Nephron progenitor cell (in vitro differentiated cells): ENCODE data around the gene MLLT3.
A peak's percentile ranks its signal among the peaks of the same experiment; 100 is the strongest.

ENCODE experiments used
- DNase-seq: peaks from one replicate; pipeline ENCODE4 v3.0.0; 2021
- H3K27ac Mint-ChIP-seq: 2 replicates; pipeline ENCODE4 v1.8.0; 2021; ENCODE audit warnings: mild to moderate bottlenecking, moderate library complexity, mixed read lengths
- H3K27me3 Mint-ChIP-seq: 2 replicates; pipeline ENCODE4 v1.8.0; 2021; ENCODE audit warnings: mild to moderate bottlenecking, low read depth, mixed read lengths; ENCODE audit not compliant: poor library complexity
- H3K36me3 Mint-ChIP-seq: 2 replicates; pipeline ENCODE4 v1.8.0; 2021; ENCODE audit warnings: low read depth, mixed read lengths
- H3K4me1 Mint-ChIP-seq: 2 replicates; pipeline ENCODE4 v1.8.0; 2021; ENCODE audit warnings: mixed read lengths
- H3K4me3 Mint-ChIP-seq: 2 replicates; pipeline ENCODE4 v1.8.0; 2021; ENCODE audit warnings: mild to moderate bottlenecking, moderate library complexity, mixed read lengths
- H3K9me3 Mint-ChIP-seq: 2 replicates; pipeline ENCODE4 v1.8.0; 2021; ENCODE audit warnings: mild to moderate bottlenecking, moderate library complexity, mixed read lengths
- TF ChIP-seq, protein P1 (sequence below): fragments of 200-600 bp; sonication (generic); IDR thresholded peaks from 2 replicates; pipeline ENCODE4 v1.5.0; 2021; ENCODE audit warnings: antibody characterized with exemption

The MLLT3 gene

DNA sequence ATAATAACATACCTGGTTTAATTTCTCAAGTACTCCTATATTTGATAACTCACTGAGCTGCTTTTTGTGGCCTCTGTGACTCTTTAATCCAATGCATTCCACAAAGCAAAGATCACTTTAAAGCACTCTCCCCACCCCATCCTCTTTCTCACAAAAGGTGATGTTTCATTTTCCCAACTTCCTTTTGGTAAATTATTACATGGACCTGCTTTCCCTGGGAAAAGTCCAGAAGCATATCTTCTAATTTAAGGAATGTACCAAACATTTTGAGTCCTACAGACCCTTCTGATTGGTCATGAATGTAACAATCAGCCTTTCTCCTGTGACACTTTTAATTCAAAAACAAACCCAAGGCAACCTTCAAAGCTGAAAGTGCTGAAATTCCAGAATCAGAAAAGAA is 71.1 kb downstream of the MLLT3 start:
- Mint-ChIP-seq H3K27ac (peak overlapping the region; percentile 88), H3K36me3 (peaks cover 31% of the 10 kb centered on the region), H3K27me3 (no peaks in the 10 kb centered on the region), H3K4me3 (no peak overlapping the region), H3K4me1 (peaks cover 55% of the 10 kb centered on the region), H3K9me3 (no peaks in the 10 kb centered on the region)
- TF ChIP-seq, protein P1, sequence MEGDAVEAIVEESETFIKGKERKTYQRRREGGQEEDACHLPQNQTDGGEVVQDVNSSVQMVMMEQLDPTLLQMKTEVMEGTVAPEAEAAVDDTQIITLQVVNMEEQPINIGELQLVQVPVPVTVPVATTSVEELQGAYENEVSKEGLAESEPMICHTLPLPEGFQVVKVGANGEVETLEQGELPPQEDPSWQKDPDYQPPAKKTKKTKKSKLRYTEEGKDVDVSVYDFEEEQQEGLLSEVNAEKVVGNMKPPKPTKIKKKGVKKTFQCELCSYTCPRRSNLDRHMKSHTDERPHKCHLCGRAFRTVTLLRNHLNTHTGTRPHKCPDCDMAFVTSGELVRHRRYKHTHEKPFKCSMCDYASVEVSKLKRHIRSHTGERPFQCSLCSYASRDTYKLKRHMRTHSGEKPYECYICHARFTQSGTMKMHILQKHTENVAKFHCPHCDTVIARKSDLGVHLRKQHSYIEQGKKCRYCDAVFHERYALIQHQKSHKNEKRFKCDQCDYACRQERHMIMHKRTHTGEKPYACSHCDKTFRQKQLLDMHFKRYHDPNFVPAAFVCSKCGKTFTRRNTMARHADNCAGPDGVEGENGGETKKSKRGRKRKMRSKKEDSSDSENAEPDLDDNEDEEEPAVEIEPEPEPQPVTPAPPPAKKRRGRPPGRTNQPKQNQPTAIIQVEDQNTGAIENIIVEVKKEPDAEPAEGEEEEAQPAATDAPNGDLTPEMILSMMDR: no peak
- DNase-seq: no peak

DNA sequence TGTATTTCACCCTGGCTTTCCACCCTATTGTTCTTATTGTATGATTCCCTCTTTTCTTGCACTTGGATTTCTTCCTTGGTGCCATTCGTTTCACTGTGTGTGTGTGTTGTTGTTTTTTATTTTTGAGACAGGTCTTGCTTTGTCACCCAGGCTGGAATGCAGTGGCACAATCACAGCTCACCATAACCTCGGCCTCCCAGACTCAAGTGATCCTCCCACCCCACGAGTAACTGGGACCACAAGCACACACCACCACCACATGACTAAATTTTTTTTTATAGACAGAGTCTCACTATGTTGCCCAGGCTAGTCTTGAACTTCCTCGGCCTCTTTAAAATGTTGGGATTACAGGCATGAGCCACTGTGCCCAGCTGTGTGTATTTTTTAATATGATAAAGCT is 72.0 kb downstream of the MLLT3 start:
- Mint-ChIP-seq H3K9me3 (peaks cover 8% of the 10 kb centered on the region), H3K4me3 (no peak overlapping the region), H3K4me1 (peaks cover 51% of the 10 kb centered on the region), H3K27ac (peak overlapping the region; percentile 67), H3K27me3 (no peaks in the 10 kb centered on the region), H3K36me3 (peaks cover 40% of the 10 kb centered on the region)
- DNase-seq: no peak
- TF ChIP-seq, protein P1: no peak

DNA sequence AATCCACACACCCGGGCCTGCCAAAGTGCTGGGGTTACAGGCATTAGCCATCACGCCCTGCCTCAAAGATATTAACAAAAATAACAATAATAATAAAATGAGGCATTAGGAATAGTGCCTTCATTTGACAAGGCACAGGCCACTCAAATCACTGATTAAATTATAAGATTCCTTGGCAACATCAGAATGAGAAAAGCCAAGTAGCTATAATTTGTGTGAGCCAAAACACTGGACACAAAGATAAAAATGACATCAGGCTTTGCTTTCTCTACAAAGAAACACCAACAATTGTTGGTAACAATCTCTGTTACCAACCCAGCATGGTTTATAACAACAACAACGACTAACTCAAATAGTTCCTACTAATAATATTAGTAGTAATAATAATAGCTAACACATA is 73.2 kb downstream of the MLLT3 start:
- Mint-ChIP-seq H3K9me3 (peaks cover 15% of the 10 kb centered on the region), H3K4me3 (no peak overlapping the region), H3K27ac (no peak overlapping the region), H3K4me1 (peaks cover 38% of the 10 kb centered on the region), H3K27me3 (no peaks in the 10 kb centered on the region), H3K36me3 (peaks cover 53% of the 10 kb centered on the region)
- TF ChIP-seq, protein P1: no peak
- no peak for DNase-seq

DNA sequence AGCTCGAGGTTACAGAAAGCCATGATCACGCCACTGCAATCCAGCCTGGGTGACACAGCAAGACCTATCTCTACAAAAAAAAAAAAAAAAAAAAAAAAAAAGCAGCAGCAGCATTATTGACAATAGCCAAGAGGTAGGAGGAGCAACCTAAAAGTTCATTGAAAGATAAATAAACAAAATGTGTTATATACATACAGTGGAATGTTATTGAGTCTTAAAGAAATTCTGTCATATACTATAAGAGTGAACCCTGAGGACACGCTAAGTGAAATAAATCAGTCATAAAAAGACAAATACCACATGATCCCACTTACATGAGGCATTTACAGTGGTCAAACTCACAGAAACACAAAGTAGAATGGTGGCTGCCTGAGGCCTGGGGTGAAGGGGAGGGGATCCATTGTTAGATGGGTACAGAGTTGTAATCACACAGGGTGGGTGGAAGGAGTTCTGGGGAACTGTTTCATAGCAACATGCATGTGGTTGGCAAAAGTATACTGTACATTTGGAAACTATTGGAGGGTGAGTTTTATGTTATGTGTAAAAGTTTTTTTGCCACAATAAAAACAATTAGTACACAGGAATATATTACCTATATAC is 77.2 kb downstream of the MLLT3 start:
- H3K27ac Mint-ChIP-seq: peak overlapping the region; percentile 67
- H3K4me1 Mint-ChIP-seq: peaks cover 8% of the 10 kb centered on the region
- peaks cover 89% of the 10 kb centered on the region for H3K36me3 Mint-ChIP-seq

DNA sequence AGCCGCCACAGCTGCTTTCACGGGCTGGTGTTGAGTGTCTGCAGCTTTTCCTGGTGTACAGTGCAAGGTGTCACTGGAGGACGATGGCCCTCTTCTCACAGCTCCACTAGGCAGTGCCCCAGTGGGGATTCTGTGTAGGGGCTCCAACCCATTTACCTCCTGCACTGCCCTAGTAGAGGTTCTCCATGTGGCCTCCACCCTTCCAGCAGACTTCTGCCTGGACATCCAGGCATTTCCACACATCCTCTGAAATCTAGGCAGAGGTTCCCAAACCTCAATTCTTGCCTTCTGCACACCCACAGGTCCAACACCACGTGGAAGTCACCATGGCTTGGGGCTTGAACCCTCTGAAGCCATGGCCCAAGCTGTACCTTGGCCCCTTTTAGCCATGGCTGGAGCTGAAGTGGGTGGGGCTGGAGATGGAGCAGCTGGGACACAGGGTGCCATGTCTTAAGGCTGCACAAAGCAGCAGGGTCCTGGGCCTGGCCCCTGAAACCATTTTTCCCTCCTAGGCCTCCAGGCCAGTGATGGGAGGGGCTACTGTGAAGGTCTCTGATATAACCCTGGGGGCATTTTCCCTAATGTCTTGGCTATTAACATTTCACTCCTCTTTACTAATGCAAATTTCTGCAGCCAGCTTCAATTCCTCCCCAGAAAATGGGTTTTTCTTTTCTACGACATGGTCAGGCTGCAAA is 82.0 kb downstream of the MLLT3 start:
- Mint-ChIP-seq H3K36me3 (peaks cover 88% of the 10 kb centered on the region), H3K9me3 (peaks cover 64% of the 10 kb centered on the region), H3K27me3 (no peaks in the 10 kb centered on the region), H3K4me1 (peaks cover 6% of the 10 kb centered on the region), H3K27ac (no peak overlapping the region), H3K4me3 (no peak overlapping the region)
- TF ChIP-seq, protein P1: no peak
- no peak for DNase-seq

More for the DNA sequence above, 77.2 kb downstream of the MLLT3 start:
- TF ChIP-seq, protein P1: no peak
- Mint-ChIP-seq H3K4me3 (no peak overlapping the region), H3K9me3 (peaks cover 52% of the 10 kb centered on the region), H3K27me3 (no peaks in the 10 kb centered on the region)
- no peak for DNase-seq

DNA sequence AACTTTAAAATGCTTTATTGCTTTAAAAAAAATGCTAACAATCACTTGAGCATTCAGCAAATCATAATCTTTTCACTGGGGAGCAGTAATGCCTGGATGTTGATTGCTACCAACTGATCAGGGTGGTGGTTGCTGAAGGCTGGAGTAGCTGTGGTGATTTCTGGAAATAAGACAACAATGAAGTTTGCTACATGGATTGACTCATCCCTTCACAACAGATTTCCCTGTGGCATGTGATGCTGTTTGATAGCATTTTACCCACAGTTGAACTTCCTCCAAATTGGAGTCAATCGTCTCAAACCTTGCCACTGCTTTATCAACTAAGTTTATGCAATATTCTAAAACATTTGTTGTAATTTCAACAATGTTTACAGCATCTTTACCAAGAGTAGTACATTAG is 83.3 kb downstream of the MLLT3 start:
- TF ChIP-seq, protein P1: no peak
- Mint-ChIP-seq H3K9me3 (peaks cover 56% of the 10 kb centered on the region), H3K27me3 (no peaks in the 10 kb centered on the region), H3K4me1 (peaks cover 8% of the 10 kb centered on the region), H3K4me3 (no peak overlapping the region), H3K27ac (no peak overlapping the region), H3K36me3 (peaks cover 84% of the 10 kb centered on the region)
- no peak for DNase-seq
